Type B pancreatic cell (in vitro differentiated cells): ENCODE measurements around the gene DPPA3. TPM values are rescaled to one million over a fixed set of nuclear protein-coding genes. Genes with fewer than 3 reads are reported as not detected.
"Not testable (repeated sequence)": the region's sequence is repeated elsewhere in the genome, so short reads cannot be mapped to it uniquely, and the experiment has no call there.

Experiments used
- DNase-seq: peaks from one replicate; pipeline ENCODE4 v3.0.0; 2021; ENCODE audit warnings: mixed read lengths; ENCODE audit not compliant: unreplicated experiment; ENCODE audit errors: extremely low spot score
- H3K27ac Mint-ChIP-seq: 2 replicates; pipeline ENCODE4 v1.8.0; 2021; ENCODE audit warnings: mild to moderate bottlenecking, mixed read lengths
- H3K27me3 Mint-ChIP-seq: 2 replicates; pipeline ENCODE4 v1.8.0; 2021; ENCODE audit warnings: mixed read lengths
- H3K36me3 Mint-ChIP-seq: 2 replicates; pipeline ENCODE4 v1.8.0; 2021; ENCODE audit warnings: mixed read lengths
- H3K4me1 Mint-ChIP-seq: one replicate; pipeline ENCODE4 v1.8.0; 2021; ENCODE audit warnings: mixed read lengths; ENCODE audit not compliant: unreplicated experiment
- H3K4me3 Mint-ChIP-seq: 2 replicates; pipeline ENCODE4 v1.8.0; 2021; ENCODE audit warnings: mild to moderate bottlenecking, mixed read lengths
- H3K9me3 Mint-ChIP-seq: 2 replicates; pipeline ENCODE4 v1.8.0; 2021; ENCODE audit warnings: mixed read lengths
- CTCF ChIP-seq: fragments of 200-600 bp; sonication (generic); conservative IDR thresholded peaks from 2 replicates; pipeline ENCODE4 v1.5.0; 2021; ENCODE audit warnings: antibody characterized with exemption, mild to moderate bottlenecking
- total RNA-seq: library from RNA; stranded (reverse); gene quantifications from 2 replicates; pipeline ENCODE4 v1.2.1, GENCODE V29; 2021; ENCODE audit warnings: low replicate concordance

The DPPA3 gene
- total RNA-seq, 1 donor from 2014 or later = not detected

DNA sequence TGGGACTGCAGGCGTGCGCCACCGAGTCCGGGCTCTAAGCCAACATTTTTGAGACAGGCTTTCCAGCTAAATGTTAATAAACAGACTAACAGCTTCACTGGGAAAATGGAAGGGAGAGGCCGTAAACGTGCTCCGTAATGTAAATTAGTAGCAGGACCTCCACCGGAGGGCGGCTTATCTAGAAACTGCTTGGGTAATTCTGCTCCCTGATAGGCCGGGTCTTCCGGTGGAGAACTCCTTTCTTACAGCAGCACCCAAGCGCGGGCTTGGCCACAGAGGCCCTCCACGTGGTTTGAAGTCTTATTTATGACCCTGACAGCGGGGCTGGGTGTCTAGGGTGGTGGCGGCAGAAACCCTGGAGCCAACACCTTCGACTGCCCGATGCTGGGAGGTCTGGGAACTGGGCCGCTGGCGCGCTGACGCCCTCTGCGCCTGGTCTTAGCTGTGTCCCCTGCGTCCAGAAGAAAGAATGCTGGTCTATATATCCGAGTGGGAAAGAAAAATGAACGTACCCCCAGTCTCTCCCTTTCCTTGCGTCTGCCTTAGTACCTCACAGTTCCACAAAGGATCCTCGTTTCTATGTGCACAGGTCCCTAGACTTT lies 1.7 kb downstream of the DPPA3 start:
- no peak for TF ChIP-seq CTCF
- Mint-ChIP-seq H3K4me1 (no peaks in the 10 kb centered on the region), H3K27me3 (peaks cover 11% of the 10 kb centered on the region), H3K9me3 (no peaks in the 10 kb centered on the region), H3K4me3 (no peak overlapping the region), H3K27ac (no peak overlapping the region), H3K36me3 (peaks cover 5% of the 10 kb centered on the region)
- no peak for DNase-seq

DNA sequence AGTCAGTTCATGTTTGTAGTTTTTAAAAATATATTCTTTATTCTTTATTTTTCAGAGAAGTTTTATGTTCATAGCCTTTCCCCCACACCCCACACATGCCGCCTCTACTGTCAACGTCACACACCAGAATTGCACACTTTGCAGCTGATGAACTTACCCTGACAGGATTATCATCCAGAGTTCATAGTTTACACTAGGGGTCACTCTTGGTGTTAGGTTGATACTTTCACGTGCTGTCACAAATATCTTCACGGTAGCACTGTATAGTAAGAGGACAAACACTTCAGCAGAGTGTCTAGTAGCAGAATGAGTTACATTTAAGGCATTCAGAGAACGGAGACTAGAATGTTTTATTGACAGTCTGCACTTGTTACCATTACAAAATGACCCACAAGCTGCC lies 5.1 kb downstream of the DPPA3 start:
- no peaks in the 10 kb centered on the region for H3K4me1 Mint-ChIP-seq
- no peak overlapping the region for H3K27ac Mint-ChIP-seq
- H3K36me3 Mint-ChIP-seq = peaks cover 5% of the 10 kb centered on the region
- no peak overlapping the region for H3K4me3 Mint-ChIP-seq
- H3K27me3 Mint-ChIP-seq = peaks cover 1% of the 10 kb centered on the region
- peak; percentile 46 for TF ChIP-seq CTCF
- H3K9me3 Mint-ChIP-seq = no peaks in the 10 kb centered on the region
- no peak for DNase-seq

DNA sequence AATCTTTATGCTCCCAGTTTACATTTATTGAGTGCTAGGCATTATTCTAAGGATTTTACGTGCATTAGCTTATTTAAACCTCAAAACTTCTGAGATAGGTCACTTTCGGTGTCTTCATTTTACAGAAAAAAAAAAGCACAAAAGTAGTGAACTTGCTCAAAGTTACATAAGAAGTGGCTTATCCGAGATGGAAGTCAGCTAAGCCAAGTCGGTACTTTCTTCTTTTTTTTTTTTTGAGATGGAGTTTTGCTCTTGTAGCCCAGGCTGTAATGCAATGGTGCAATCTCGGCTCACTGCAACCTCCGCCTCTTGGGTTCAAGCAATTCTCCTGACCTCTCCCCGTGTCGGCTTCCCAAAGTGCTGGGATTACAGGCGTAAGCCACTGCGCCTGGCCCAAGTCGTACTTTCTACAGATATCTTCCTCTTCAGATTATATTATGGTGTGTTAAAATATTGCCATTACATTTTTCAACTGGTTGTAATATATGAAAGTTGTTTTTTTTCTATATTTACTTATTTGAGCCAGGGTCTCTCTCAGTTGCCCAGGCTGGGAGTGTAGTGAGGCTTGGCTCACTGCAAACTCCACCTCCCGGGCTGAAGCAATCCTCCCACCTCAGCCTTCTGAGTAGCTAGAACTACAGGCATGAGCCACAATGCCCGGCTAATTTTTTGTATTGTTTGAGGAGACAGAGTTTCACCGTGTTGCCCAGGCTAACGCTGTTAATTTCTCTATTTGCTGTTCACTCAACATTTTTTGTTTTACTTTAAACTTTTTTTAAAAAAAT lies 8.9 kb downstream of the DPPA3 start:
- Mint-ChIP-seq H3K4me1 (no peaks in the 10 kb centered on the region), H3K27ac (no peak overlapping the region), H3K27me3 (no peaks in the 10 kb centered on the region), H3K9me3 (no peaks in the 10 kb centered on the region), H3K36me3 (no peaks in the 10 kb centered on the region), H3K4me3 (no peak overlapping the region)
- no peak for TF ChIP-seq CTCF
- DNase-seq = no peak

DNA sequence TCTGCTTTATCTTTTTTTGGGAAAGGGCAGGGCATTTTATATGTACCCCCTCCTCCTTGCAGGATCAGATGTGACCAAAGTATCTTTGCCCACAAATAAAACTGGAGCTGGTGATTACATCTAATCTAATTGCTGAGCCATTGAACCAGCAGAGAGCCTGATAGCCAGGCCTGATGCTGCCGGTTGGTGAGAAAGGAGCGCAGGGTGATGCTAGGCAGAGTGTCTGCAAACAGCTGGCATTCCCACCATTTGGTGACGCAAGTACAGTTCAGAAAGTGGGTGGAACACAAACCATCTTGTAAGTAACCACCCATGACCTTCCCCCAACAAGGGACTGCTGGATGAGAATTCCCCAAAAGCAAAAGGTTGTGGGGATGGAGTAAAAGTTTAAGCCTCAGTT lies 12.7 kb downstream of the DPPA3 start:
- Mint-ChIP-seq H3K27ac (no peak overlapping the region), H3K27me3 (no peaks in the 10 kb centered on the region), H3K9me3 (peaks cover 5% of the 10 kb centered on the region), H3K4me1 (no peaks in the 10 kb centered on the region), H3K36me3 (no peaks in the 10 kb centered on the region), H3K4me3 (no peak overlapping the region)
- TF ChIP-seq CTCF = no peak
- no peak for DNase-seq

- Mint-ChIP-seq H3K27ac (no peak overlapping the region), H3K27me3 (peaks cover 10% of the 10 kb centered on the region)
Measured at GRCh38 chr12:7729746-7730145, 18.5 kb downstream of the DPPA3 start.

GRCh38 chr12:7730984-7731383 lies 19.8 kb downstream of the DPPA3 start:
- H3K4me3 Mint-ChIP-seq, H3K9me3 Mint-ChIP-seq, H3K27ac Mint-ChIP-seq, H3K4me1 Mint-ChIP-seq, DNase-seq, H3K36me3 Mint-ChIP-seq: not testable (repeated sequence)
- peaks cover 10% of the 10 kb centered on the region for H3K27me3 Mint-ChIP-seq

More at GRCh38 chr12:7729746-7730145, 18.5 kb downstream of the DPPA3 start:
- Mint-ChIP-seq H3K4me1 (no peaks in the 10 kb centered on the region), H3K36me3 (no peaks in the 10 kb centered on the region), H3K9me3 (peaks cover 5% of the 10 kb centered on the region), H3K4me3 (no peak overlapping the region)
- no peak for TF ChIP-seq CTCF
- DNase-seq = no peak
